NCI-H128 (cell line): ENCODE results near the gene SACM1L.

Experiments used
- DNase-seq: peaks from one replicate; lab custom pipeline; 2025; ENCODE audit not compliant: unreplicated experiment; lab: John Stamatoyannopoulos, UW

SACM1L gene, protein sequence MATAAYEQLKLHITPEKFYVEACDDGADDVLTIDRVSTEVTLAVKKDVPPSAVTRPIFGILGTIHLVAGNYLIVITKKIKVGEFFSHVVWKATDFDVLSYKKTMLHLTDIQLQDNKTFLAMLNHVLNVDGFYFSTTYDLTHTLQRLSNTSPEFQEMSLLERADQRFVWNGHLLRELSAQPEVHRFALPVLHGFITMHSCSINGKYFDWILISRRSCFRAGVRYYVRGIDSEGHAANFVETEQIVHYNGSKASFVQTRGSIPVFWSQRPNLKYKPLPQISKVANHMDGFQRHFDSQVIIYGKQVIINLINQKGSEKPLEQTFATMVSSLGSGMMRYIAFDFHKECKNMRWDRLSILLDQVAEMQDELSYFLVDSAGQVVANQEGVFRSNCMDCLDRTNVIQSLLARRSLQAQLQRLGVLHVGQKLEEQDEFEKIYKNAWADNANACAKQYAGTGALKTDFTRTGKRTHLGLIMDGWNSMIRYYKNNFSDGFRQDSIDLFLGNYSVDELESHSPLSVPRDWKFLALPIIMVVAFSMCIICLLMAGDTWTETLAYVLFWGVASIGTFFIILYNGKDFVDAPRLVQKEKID

DNA sequence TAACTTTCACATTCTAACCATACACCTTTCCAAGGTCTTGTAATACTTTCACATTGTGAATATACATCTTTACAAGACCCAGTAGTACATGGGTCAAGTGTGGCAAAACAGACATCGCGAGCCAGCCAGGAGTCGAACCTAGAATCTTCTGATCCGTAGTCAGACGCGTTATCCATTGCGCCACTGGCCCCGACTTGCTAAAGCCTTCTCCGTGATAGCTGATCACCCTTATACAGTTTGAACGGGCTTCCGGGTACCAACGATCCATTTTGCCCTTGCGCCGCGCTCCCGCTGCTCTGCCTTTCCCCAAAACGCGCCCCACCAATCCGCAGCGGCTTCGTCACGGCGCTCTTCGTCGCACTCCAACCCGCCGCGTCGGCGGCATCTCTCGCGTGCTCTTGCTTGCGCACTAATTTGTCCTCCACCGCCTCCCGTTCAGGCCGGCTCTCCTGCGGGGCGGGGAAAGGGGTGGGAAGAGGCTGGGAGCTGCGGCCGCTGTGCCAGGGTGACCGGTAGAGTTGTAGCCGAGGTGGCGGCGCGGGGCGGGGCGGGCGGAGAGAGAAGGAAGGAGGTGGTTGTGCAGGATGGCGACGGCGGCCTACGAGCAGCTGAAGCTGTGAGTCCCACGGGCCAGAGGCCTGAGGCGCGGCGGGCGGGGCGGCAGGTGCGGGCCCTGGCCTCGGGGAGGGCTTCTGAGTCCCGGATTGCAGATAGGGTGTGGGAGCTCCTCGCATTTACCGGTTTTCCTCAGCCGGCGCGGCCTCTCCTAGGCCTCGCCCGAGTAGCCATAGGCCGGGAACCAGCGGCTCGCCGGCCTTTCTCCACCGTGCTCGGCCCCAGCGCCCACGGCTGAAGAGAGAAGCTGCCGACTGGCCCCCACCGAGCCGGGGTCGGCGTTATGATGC, at the start of gene SACM1L:
Gene SACM1L, plus strand, starts transcription at position 515 of the 905 bp plus-strand sequence. Its CDS starts 70 bp downstream, at position 585.
- DNase-seq = peak; percentile 93

DNA sequence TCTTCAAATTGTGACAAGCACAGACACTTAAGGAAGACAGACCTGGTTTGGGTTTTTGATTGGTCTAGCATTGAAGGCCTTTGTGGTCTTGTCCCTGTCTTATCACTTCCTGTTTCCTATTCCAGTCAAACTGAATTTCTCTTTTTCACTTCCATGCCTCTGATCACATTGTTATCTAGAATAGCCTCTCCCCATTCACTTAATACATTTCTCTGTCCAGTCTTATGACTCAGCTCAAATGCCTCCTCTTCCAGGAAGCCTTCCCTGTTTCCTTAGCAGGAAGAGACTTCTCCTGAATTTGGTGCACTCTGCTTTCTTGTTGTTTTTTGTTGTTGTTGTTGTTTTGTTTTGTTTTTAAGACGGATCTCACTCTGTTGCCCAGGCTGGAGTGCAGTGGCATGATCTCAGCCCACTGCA, 49.1 kb upstream of the SACM1L start:
- no peak for DNase-seq

DNA sequence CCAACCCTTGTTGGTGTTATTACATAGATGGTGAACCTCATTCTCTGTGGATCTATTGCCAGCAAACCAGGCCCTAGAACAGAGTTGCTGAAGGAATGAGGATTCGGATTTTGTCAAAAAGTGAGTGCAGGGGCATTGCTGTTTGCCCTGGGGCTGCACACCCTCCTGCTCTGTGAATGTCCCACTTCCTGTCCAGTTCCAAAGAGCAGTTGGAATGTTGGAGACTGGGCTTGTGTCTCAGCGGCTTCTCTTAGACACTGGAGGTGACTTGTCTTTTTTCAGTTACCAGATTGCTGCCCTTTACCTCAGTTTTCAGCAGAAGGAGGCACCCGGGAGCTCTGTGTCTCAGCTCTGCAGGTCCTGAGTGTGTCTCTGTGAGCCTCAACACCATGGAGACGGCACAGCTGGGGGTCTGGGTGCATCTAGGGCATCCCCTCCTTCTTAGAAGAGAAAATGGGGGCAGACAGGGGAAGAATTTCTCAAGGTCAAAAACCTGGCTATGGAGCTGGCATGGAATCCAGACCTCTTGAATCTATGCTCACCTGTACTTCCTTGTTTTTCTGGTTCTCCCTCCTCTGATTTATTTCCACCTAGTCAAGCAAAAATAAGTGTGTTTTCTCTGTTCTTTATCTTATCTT, 48.4 kb upstream of the SACM1L start:
- no peak for DNase-seq

DNA sequence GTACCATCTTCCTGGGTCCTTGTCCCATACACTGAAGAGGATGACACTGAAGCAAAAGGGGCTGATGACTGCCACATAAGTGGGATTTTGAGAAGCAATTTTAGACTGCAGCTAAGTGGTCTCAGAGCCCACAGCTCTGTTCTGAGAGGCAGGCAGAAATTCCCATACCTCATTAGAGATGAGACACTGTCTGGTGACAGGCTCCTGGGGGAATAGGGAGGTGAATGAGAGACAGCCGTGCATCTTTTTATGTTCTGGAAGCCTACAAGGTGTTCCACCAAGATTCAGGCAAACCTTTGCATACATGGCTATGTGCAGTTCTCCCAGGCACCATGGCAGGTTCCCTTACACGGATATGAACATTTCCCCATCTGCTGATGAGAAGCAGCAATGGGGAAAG, 47.4 kb upstream of the SACM1L start:
- DNase-seq = no peak

DNA sequence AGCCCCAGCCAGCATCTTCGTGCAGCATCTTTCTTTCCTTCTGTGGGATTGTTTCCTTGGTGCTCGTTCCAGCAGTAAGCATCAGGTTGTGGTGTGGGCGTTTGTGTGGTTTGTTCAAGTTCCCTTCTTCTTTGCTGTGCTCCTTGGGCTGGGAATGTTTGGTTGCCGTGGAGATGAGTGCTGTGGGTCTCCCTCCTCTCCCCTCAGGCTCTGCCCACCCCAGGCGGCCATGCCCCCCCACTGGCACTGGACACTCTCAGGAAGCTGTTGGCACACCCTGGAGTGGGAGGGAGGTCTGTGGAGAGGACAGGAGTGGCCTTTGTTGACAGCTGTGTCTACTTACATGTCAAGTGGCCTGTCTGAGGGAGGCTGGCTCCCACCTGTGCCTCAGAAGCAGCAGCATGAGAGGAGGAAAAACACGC, 46.5 kb upstream of the SACM1L start:
- DNase-seq = no peak

DNA sequence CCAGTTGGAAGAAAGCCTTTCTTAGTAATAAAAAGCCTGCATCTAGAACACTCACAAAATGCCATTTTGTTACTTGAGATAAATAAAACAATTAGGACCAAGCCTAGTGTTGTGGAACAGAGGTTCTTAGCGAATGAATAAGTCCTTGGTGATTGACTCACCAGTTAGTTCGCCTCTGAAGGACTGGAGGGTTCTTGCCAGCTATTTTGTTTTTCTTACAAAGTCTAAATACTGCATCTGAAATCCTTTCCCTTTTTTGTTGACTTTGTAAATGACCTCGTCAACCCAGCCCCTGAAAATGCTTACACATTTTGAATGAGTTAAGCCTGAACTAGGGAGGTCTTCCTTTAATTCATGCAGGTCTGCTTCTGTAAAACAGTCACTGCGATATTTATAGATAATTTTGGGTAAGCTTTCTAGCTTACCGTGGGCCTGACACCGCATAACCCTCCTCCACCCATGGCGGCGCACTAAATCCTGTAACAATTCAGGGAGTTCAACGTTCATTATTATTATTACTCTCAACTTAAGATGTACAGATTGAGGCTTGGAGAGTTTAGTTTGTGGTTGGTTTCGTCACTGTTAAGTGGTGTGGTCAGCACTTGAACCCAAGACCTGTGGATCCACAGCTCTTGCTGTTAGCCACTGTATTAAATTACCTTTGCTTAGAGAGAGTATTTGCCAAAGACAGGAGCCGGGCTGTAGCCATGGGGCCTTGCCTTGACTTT, 45.0 kb upstream of the SACM1L start:
- no peak for DNase-seq

DNA sequence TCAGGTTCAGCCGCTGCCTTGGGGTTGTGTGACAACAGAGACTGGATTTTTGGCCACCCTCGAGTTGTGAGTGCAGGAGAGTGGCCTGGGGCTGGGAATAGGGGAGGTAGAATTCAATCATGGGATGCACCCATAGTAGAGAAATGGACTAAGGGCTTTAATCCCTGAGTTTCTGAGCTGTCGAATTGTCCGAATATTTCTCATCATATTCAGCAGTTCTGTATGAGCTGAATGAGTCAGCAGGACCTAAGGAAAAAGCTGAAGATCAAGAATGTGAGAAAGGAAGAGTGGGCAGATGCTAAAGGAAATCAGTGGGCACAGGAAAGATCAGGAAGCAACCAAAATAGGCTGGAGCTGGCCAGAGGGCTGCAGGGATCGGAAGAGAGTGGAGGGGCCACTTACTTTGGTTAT, 44.4 kb upstream of the SACM1L start:
- DNase-seq = no peak

DNA sequence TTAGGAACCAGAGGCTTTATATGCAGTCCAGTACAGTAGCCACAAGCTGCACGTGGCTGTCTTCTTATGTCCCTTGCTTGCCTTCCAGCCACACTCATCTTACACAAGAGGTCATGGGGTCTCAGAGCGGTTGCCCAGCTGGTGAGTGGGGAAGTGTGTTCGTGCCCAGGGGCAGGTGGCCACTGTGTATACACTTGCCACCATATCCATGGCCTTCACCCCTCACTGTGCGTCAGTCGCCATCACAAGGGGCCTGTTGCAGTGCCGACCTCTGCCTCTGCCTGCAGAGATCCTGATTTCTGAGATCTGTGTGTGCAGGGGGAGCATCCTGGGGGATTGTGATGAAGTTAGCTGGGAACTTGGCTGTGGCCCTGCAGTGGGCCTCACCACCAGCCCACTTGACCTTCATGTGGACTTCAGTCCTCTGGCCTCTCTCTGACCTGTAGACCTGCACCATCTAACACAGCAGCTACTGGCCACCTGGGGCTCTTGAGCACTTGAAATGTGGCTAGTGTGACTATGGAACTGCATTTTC, 43.1 kb upstream of the SACM1L start:
- no peak for DNase-seq

DNA sequence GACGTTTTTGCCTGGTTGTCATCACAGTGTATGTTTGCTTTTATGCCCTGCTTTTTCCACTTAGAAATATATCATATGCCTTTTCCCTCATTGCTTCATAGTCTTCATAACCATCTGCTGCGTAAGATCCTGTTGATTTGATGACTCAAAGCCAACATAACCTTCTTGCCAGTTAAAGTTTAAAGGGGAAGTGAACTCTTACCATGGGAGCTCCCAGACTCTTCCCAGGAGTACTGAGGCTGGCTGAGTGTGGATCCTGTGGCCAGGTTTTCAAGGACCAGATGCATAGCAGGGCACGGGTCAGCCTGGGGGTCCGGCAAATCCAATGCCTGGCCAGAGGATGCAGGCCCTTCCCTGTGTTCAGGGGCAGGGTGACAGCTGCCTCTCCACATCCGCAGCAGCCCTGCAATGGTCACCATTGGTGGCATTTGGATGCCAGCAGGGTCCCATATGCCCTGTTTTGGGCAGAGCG, 42.0 kb upstream of the SACM1L start:
- no peak for DNase-seq

DNA sequence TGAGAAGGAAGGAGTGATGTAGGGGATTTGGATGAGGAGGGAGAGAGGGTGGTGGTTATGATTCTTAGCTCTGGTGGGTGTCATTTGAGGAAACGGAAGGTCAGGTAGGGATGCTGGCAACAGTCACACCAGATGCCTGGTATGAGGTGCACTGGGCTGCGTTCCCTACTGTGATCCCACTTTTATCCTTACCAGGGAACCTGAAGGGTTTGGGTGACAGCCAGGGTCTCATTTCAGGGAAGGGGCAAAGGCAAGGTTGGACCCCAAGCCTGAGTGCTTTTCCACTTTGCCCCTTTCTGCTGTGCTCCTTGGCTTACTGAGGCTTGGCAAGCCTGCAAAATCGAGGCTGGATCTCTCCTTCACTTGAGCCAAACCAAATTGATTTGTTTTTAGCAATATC, 36.0 kb upstream of the SACM1L start:
- no peak for DNase-seq

DNA sequence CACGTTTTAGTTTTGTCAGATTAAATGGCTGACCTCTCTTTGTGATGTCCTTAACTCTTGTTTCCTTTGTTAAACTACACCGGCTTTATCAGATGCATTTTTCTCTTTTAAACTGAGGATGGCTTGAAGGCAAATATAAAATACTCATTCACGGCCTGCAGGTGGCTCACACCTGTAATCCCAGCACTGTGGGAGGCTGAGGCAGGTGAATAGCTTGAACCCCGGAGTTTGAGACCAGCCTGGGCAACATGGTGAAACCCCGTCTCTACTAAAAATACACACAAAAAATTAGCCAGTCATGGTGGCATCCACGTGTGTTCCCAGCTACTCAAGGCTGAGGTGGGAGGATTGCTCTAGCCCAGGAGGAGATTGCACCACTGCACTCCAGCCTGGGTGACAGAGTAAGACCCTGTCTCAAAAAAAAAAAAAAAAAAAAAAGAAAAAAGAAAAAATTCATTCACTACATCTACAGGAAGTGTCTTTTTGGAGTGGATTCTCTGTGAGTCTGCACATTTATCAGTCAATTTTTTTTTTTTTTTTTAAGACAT, 34.7 kb upstream of the SACM1L start:
- no peak for DNase-seq

DNA sequence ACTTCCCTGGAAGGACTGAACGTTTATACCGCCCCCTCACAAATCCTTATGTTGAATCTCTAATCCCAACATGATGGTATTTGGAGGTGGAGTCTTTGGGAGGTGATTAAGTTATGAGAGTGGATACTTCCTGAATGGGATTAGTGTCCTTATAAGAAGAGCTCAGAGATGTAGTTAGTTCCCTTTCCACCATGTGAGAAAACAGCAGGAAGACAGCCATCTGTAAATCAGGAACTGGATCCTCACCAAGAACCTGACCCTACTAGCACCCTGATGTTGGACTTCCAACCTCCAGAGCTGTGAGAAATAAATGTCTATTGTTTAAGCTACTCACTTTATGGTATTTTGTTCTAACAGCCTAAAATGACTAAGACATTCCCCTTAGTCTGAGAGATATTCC, 33.3 kb upstream of the SACM1L start:
- DNase-seq = no peak

DNA sequence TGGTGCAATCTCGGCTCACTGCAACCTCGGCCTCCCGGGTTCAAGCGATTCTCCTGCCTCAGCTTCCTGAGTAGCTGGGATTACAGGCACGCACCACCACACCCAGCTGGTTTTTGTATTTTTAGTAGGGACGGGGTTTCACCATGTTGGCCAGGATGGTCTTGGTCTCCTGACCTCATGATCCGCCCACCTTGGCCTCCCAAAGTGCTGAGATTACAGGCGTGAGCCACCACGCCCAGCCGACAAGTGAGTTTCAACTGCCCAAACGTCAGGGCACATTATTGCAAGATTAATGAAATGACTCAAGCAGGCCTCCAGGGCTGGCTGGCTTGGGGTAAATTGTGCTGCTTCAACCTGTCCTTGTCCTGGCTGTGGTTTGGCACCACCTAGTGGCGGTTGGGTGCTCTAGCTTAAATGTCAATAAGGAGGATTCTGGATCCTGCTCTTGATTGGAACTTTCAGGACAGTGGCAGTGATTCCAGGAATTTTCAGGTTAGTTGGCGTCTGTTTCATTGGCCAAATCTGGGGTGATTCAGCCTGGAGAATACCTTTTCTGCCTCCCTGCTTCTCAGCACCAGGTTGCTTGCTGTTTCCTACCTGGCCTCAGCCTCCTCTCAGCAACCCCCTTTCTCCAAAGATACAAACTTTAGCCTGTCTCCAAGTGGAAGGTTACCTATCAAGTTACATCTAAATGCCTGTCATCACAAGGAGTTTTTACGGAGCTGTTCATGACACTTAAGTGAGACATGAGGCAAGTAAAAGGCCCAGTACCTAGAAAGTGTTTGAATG, 32.4 kb upstream of the SACM1L start:
- DNase-seq = peak; percentile 76

DNA sequence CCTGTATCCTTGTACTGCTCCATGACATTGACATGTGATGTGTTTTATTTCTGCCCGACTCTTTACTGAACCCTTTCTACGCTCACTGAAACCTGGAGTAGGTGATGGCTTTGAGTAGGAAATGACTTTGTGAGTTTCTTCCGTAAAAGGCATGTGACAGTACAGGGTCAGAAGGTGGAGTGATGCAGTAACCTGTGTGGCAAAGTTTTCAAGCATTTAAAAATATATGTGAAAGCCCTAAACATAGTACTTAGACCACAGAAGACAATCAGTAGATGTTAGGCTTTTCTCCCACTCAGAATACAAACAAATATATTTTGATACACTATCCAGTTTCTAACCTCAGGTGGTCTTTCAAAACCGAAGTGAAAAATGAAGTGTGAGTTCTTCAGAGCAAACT, 31.3 kb upstream of the SACM1L start:
- no peak for DNase-seq

DNA sequence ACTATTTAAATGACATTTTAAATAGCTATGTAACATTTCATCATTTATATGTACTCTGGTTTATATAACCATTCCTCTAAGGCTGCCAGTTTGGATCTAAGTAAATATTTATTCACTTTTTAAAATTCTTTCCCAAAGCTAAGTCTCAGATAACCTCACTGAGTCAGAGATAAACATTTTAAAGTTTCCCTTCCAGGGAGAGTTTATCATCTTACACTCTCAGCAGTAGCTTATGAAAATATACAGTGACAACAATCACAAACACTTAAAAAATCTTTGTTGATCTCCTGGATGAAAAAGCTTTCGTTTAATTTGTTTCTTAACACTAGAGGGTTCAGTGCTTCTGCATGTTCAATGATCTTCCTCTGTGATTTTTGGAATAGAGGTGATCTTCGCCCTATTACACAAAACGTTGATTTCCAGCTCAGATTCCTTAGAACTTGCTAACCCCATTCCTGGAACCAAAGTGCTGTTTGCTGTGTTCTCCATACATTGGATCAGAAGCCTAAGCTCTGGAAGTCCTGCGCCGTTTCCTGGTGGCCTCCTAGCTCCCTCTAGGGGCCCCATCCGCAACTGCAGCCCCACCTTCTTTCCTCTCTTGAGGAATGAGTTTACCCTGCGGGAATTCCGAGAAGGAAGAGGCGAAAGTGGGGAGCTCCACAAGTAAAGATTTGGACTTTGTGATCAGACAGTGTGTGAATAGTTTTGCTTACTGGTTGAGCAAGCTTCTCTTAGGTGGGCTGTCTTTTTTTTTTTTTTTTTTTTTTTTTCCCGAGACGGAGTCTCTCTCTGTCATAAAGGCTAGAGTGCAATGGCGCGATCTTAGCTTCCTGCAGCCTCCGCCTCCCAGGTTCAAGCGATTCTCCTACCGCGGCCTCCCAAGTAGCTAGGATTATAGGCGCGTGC, 29.3 kb upstream of the SACM1L start:
- no peak for DNase-seq

DNA sequence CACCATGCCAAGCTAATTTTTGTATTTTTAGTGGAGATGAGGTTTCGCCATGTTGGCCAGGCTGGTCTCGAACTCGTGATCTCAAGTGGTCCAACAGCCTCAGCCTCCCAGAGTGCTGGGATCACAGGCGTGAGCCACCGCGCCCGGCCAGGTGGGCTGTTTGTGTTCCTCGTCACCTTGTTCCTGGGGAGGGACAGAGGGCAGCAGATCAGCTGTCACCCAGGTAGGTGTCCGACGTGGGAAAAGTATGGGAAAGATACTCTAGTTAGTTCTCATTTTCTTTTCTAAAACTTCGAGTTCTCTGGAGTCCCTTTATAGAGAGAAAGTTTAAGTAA, 28.7 kb upstream of the SACM1L start:
- DNase-seq = no peak

DNA sequence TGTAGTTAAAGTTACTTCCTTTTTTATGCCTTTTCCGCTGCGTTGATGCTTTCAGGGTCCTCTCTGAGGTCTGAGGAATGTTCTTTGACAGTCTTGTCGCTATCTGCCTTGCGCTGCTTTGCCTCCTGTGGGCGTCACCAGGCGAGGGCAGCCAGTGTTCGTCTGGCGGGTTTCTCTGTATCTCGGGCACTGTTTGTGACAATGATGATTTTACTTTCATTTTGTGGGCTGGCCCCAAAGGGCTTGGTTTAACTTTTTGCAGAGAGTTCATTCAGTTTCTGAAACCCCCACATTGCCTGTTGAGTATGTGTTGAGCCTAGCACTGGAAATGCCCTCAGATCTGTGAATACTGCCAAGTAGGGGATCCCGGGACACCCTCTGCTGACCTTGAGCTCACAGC, 24.6 kb upstream of the SACM1L start:
- no peak for DNase-seq

DNA sequence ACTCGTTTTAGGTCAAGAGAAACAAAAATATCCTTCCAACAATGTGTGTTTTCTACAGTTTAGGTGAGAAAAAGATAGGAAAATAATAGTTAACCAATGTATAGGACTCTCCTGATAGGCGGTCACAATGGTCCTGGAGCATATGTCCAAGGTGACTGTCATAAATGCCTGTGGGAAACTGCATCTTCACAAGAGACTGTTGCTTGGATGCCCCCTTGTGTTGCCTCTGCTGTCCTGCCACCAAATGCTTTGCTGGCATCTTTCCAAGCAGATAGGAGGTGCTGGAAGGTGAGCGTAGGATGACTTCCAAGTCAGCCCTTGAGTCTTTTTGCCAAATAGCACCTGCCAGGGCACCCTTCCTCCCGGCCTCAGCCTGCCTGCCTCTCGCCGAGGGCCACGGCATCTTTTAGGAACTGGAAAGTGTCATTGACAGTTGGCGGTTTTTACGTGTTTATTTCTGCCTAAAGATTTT, 24.1 kb upstream of the SACM1L start:
- DNase-seq = no peak
